HL-60/S4 treated with phorbol 12-myristate 13-acetate at 8.2 ng/mL for 4 days and 3 days (cell line): Measurements from ENCODE around the gene MPC1.

ENCODE experiments used
- in situ Hi-C: fragments of 300-500 bp; cut with MboI; formaldehyde crosslinking; loops from 2 replicates; pipeline ENCODE4 v1.15.0; 2022; ENCODE audit warnings: low sequenced_read_pairs

The MPC1 gene

GRCh38 chr6:166382933-166383801 is at the start of gene MPC1:
TSS of gene MPC1 (minus strand) at chr6:166382940. CDS start at chr6:166382876, 64 bp downstream.
- in situ Hi-C loops = no loop called here

GRCh38 chr6:166430269-166430668 is 47.5 kb upstream of the MPC1 start:
- in situ Hi-C loops = no loop called here

- in situ Hi-C loops = no loop called here
Observed at GRCh38 chr6:166424431-166424830, 41.7 kb upstream of the MPC1 start.

- in situ Hi-C loops = no loop called here
Observed at GRCh38 chr6:166423781-166424180, 41.0 kb upstream of the MPC1 start.

- in situ Hi-C loops = no loop called here
Observed at GRCh38 chr6:166423051-166423745, 40.5 kb upstream of the MPC1 start.

GRCh38 chr6:166422201-166422940 is 39.6 kb upstream of the MPC1 start:
- in situ Hi-C loops = no loop called here

- in situ Hi-C loops = no loop called here
Observed at GRCh38 chr6:166420351-166420750, 37.6 kb upstream of the MPC1 start.

GRCh38 chr6:166419717-166420116 is 37.0 kb upstream of the MPC1 start:
- in situ Hi-C loops = no loop called here

GRCh38 chr6:166419286-166419685 is 36.5 kb upstream of the MPC1 start:
- in situ Hi-C loops = no loop called here

GRCh38 chr6:166418691-166419143 is 36.0 kb upstream of the MPC1 start:
- in situ Hi-C loops = no loop called here

- in situ Hi-C loops = no loop called here
Observed at GRCh38 chr6:166417285-166417691, 34.5 kb upstream of the MPC1 start.

GRCh38 chr6:166415833-166416347 is 33.1 kb upstream of the MPC1 start:
- in situ Hi-C loops = no loop called here

GRCh38 chr6:166415306-166415705 is 32.6 kb upstream of the MPC1 start:
- in situ Hi-C loops = no loop called here

GRCh38 chr6:166413491-166413951 is 30.8 kb upstream of the MPC1 start:
- in situ Hi-C loops = no loop called here

GRCh38 chr6:166412911-166413384 is 30.2 kb upstream of the MPC1 start:
- in situ Hi-C loops = no loop called here

GRCh38 chr6:166412156-166412910 is 29.6 kb upstream of the MPC1 start:
- in situ Hi-C loops = no loop called here

GRCh38 chr6:166411721-166412151 is 29.0 kb upstream of the MPC1 start:
- in situ Hi-C loops = no loop called here

- in situ Hi-C loops = no loop called here
Observed at GRCh38 chr6:166411271-166411670, 28.5 kb upstream of the MPC1 start.

GRCh38 chr6:166410426-166410935 is 27.7 kb upstream of the MPC1 start:
- in situ Hi-C loops = no loop called here
